ENCODE measurements around the gene CERS3. TPM values are rescaled to one million over a fixed set of nuclear protein-coding genes. Genes with fewer than 3 reads are reported as not detected.

CERS3 gene
- total and polyA plus RNA-seq, 9 donors, result 0.02 to 0.48 (median 0.15) TPM; not detected in 4

DNA sequence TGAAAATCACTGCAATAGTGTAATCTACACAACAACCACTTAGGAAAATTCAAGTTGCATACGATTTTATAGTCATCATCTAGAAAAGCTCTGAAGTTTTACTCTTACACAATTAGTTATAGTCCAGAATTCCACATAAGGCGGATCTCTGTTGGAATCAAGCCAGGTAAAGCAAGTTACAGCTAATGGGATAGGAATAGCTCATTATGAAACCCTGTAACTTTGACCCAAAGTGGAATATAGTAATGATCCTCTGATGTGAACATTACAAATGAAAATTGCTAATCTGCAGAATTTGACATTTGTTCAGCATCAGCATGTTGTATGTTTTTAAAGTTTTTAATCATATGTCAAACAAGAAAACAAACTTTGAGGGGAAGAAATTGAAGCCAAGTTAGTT, 4.4 kb downstream of the CERS3 start:
- Histone ChIP-seq H3K4me1 (ENCODE audit: insufficient read depth) (no peaks in the 10 kb centered on the region), H3K4me3 (no peak overlapping the region), H3K9me3 (no peaks in the 10 kb centered on the region), H3K27me3 (no peaks in the 10 kb centered on the region), H3K27ac (no peak overlapping the region), H3K36me3 (no peaks in the 10 kb centered on the region)
- WGBS, 3 donors, result 62 to 78% (median 63%) methylated on average over 2 of the region's 2 CpGs
- DNase-seq, result no peak
- intact Hi-C loops (cut with DNase I), result loop anchor here in 1 of 4 donors (10.0 kb wide), 1 partner anchor 120 kb away; no protein-coding TSS in a partner anchor
- no peak for TF ChIP-seq POLR2A (IDR thresholded peaks at IDR 0.05)
- TF ChIP-seq, protein P1, sequence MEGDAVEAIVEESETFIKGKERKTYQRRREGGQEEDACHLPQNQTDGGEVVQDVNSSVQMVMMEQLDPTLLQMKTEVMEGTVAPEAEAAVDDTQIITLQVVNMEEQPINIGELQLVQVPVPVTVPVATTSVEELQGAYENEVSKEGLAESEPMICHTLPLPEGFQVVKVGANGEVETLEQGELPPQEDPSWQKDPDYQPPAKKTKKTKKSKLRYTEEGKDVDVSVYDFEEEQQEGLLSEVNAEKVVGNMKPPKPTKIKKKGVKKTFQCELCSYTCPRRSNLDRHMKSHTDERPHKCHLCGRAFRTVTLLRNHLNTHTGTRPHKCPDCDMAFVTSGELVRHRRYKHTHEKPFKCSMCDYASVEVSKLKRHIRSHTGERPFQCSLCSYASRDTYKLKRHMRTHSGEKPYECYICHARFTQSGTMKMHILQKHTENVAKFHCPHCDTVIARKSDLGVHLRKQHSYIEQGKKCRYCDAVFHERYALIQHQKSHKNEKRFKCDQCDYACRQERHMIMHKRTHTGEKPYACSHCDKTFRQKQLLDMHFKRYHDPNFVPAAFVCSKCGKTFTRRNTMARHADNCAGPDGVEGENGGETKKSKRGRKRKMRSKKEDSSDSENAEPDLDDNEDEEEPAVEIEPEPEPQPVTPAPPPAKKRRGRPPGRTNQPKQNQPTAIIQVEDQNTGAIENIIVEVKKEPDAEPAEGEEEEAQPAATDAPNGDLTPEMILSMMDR (IDR thresholded peaks at IDR 0.05), result no peak
- no peak for TF ChIP-seq EP300 (IDR thresholded peaks at IDR 0.05)

GRCh38 chr15:100521907-100522306, 6.8 kb downstream of the CERS3 start:
- peaks cover 2% of the 10 kb centered on the region for H3K4me1 ChIP-seq (ENCODE audit: insufficient read depth)
- DNase-seq, result no peak
- no peaks in the 10 kb centered on the region for H3K36me3 ChIP-seq
- intact Hi-C loops (cut with DNase I), result loop anchor here in 1 of 4 donors (10.0 kb wide), 1 partner anchor 117 kb away; no protein-coding TSS in a partner anchor
- no peak overlapping the region for H3K4me3 ChIP-seq
- no peaks in the 10 kb centered on the region for H3K27me3 ChIP-seq
- TF ChIP-seq EP300 (IDR thresholded peaks at IDR 0.05) (no peak), POLR2A (IDR thresholded peaks at IDR 0.05) (no peak)
- TF ChIP-seq, protein P1 (IDR thresholded peaks at IDR 0.05), result no peak
- no peaks in the 10 kb centered on the region for H3K9me3 ChIP-seq
- WGBS, 3 donors, result 90 to 97% (median 93%) methylated on average over 3 of the region's 3 CpGs
- no peak overlapping the region for H3K27ac ChIP-seq

DNA sequence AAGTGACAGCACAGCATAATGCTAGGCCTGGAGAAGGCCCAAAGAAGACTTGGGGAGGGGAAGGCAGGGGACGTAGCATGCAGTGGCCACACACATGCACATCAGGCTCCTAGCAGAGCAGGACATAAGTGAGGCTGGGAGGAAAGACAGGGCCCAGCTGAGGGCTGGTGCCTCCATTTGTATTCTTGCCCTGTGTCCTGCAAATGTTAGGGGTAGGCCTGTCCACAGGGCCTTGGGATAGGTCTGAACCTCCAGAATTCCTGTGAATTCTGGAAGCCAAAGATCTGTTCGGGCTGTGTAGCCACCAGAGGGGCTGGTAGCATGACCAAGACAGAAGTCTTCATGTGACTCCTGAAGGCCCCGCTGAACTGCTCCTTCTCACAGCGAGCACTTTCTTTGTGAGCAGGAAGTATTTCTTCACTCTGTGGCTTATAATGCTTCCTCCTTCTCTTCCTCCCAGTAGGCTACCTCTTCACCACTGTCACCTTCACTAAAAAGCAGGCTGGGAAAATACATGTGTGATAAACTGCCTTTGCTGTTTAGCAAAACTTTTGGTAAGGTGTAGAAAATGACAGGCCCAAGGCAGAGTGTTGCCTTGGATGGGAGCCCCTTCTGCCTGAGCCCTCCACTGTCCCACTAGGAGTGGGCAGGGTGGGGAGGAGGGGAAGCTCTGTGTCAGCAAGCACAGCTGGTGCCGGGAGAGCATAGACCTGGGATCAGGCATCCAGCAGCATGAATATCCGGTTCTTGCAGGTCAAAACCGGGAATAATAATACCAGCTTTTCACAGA, 8.4 kb downstream of the CERS3 start:
- intact Hi-C loops (cut with DNase I), result loop anchor here in 1 of 4 donors (10.0 kb wide), 1 partner anchor 116 kb away; no protein-coding TSS in a partner anchor
- DNase-seq, result no peak
- Histone ChIP-seq H3K4me1 (ENCODE audit: insufficient read depth) (peaks cover 2% of the 10 kb centered on the region), H3K27me3 (no peaks in the 10 kb centered on the region), H3K36me3 (no peaks in the 10 kb centered on the region), H3K4me3 (no peak overlapping the region), H3K9me3 (no peaks in the 10 kb centered on the region), H3K27ac (no peak overlapping the region)
- TF ChIP-seq POLR2A (IDR thresholded peaks at IDR 0.05) (no peak), EP300 (IDR thresholded peaks at IDR 0.05) (no peak)
- TF ChIP-seq, protein P1 (IDR thresholded peaks at IDR 0.05), result no peak
- WGBS, 3 donors, result 63 to 84% (median 74%) methylated on average over 6 to 7 of the region's 7 CpGs

GRCh38 chr15:100517846-100518245, 10.9 kb downstream of the CERS3 start:
- 37 to 46% (median 38%) methylated on average over 3 of the region's 3 CpGs for WGBS, 3 donors
- Histone ChIP-seq H3K36me3 (no peaks in the 10 kb centered on the region), H3K4me1 (ENCODE audit: insufficient read depth) (peaks cover 2% of the 10 kb centered on the region), H3K4me3 (no peak overlapping the region), H3K27me3 (no peaks in the 10 kb centered on the region), H3K27ac (no peak overlapping the region), H3K9me3 (no peaks in the 10 kb centered on the region)
- TF ChIP-seq EP300 (IDR thresholded peaks at IDR 0.05) (no peak), POLR2A (IDR thresholded peaks at IDR 0.05) (no peak)
- TF ChIP-seq, protein P1 (IDR thresholded peaks at IDR 0.05), result no peak
- no peak for DNase-seq
- intact Hi-C loops (cut with DNase I), result no loop called here
